BLaER1 treated with 17β-estradiol and CSF1 and Interleukin-3, amounts not matched to agents 10 nM and 100 nM (cell line): ENCODE measurements around the gene PHYHIPL.

ENCODE experiments used
- H3K27ac ChIP-seq, 11 experiments: shearing (Covaris generic); formaldehyde crosslinking; 2 replicates each; pipeline ENCODE4 v1.8.1; 2022
- H3K27me3 ChIP-seq, 11 experiments: shearing (Covaris generic); formaldehyde crosslinking; 2 replicates each; pipeline ENCODE4 v1.8.1; 2022
- H3K36me3 ChIP-seq, 11 experiments: shearing (Covaris generic); formaldehyde crosslinking; 2 replicates each; pipeline ENCODE4 v1.8.1; 2022
- H3K4me1 ChIP-seq, 10 experiments: shearing (Covaris generic); formaldehyde crosslinking; 2 replicates each; pipeline ENCODE4 v1.8.1; 2022
- H3K4me2 ChIP-seq, 11 experiments: shearing (Covaris generic); formaldehyde crosslinking; 2 replicates each; pipeline ENCODE4 v1.8.1; 2022
- H3K4me3 ChIP-seq, 10 experiments: shearing (Covaris generic); formaldehyde crosslinking; 2 replicates each; pipeline ENCODE4 v1.8.1; 2022
- H3K9ac ChIP-seq, 11 experiments: shearing (Covaris generic); formaldehyde crosslinking; 2 replicates each; pipeline ENCODE4 v1.8.1; 2022
- H3K9me3 ChIP-seq, 11 experiments: shearing (Covaris generic); formaldehyde crosslinking; replicated peaks in 1 of 11; 2 replicates each; pipeline ENCODE4 v1.8.1; 2022
- H4K20me1 ChIP-seq, 11 experiments: shearing (Covaris generic); formaldehyde crosslinking; 2 replicates each; pipeline ENCODE4 v1.8.1; 2022
- Cebpa-rat ChIP-seq, 11 experiments: shearing (Covaris generic); IDR thresholded peaks; 2 replicates each; pipeline ENCODE4 v1.8.1; 2022

Gene PHYHIPL

DNA sequence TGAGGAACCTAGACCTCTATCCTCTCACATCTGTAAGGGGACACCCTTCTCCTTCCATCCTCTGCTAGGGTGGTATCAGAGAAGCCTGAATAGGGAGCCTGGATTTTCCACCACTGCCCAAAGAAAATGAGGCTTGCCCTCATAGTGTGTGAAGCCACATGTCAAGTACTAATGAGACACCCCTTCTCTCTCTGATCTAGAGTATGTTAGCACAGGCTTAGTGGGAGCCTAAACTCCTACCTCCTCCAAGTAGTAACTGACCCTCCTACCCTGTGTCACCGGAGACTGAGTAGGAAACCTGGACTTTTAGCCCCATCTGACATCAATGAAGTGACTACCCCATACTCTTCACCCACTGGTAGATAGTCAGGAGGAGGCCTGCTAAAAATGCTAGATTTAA, 65.6 kb downstream of the PHYHIPL start:
- no peak for TF ChIP-seq Cebpa-rat (IDR thresholded peaks at IDR 0.05)
- Histone ChIP-seq H3K4me3 (no peak overlapping the region), H3K36me3 (no peaks in the 10 kb centered on the region), H4K20me1 (no peaks in the 10 kb centered on the region), H3K4me2 (no peak overlapping the region), H3K27ac (no peak overlapping the region), H3K9ac (no peak overlapping the region), H3K27me3 (no peaks in the 10 kb centered on the region), H3K9me3 (peaks cover 5 to 11% (median 8%) of the 10 kb centered on the region in 11 experiments; a peak in 17 of 22 replicates), H3K4me1 (peaks cover 0 to 11% (median 2%) of the 10 kb centered on the region in 10 experiments; a peak in 6 of 20 replicates)

GRCh38 chr10:59242991-59243390, 66.5 kb downstream of the PHYHIPL start:
- no peak for TF ChIP-seq Cebpa-rat (IDR thresholded peaks at IDR 0.05)
- H4K20me1 ChIP-seq, result no peaks in the 10 kb centered on the region
- peaks cover 5 to 11% (median 8%) of the 10 kb centered on the region in 11 experiments; a peak in 17 of 22 replicates for H3K9me3 ChIP-seq
- H3K4me1 ChIP-seq, result peaks cover 0 to 11% (median 2%) of the 10 kb centered on the region in 10 experiments; a peak in 6 of 20 replicates
- no peaks in the 10 kb centered on the region for H3K27me3 ChIP-seq
- H3K4me2 ChIP-seq, result no peak overlapping the region
- no peak overlapping the region for H3K9ac ChIP-seq
- no peak overlapping the region for H3K27ac ChIP-seq
- H3K4me3 ChIP-seq, result no peak overlapping the region
- no peaks in the 10 kb centered on the region for H3K36me3 ChIP-seq

- H3K9me3 ChIP-seq, result peaks cover 5 to 11% (median 8%) of the 10 kb centered on the region in 11 experiments; a peak in 17 of 22 replicates
- no peak overlapping the region for H3K4me3 ChIP-seq
- H3K4me2 ChIP-seq, result no peak overlapping the region
- no peaks in the 10 kb centered on the region for H3K27me3 ChIP-seq
- no peak overlapping the region for H3K27ac ChIP-seq
- no peaks in the 10 kb centered on the region for H4K20me1 ChIP-seq
- no peaks in the 10 kb centered on the region for H3K36me3 ChIP-seq
- no peak overlapping the region for H3K9ac ChIP-seq
- no peak for TF ChIP-seq Cebpa-rat (IDR thresholded peaks at IDR 0.05)
- peaks cover 0 to 11% (median 2%) of the 10 kb centered on the region in 10 experiments; a peak in 6 of 20 replicates for H3K4me1 ChIP-seq
These were observed 67.3 kb downstream of the PHYHIPL start for GRCh38 chr10:59243611-59244195.

DNA sequence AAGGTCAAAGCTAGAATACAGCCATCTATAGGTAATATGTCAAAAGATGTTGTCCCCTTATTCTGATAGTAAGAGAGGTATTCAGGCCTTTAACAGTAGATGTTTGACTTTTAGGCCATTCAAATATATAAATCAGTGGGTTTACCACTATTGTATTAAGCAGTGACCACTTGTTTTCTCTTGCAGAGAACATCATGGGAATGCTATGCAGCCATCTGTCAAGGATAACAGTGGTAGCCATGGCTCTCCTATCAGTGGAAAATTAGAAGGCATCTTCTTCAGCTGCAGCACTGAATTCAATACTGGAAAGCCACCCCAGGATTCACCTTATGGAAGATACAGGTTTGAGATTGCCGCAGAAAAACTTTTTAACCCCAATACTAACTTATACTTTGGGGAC, 68.4 kb downstream of the PHYHIPL start:
- H3K4me1 ChIP-seq, result peaks cover 0 to 11% (median 2%) of the 10 kb centered on the region in 10 experiments; a peak in 6 of 20 replicates
- TF ChIP-seq Cebpa-rat (IDR thresholded peaks at IDR 0.05), result no peak
- no peaks in the 10 kb centered on the region for H3K27me3 ChIP-seq
- no peak overlapping the region for H3K9ac ChIP-seq
- H4K20me1 ChIP-seq, result no peaks in the 10 kb centered on the region
- no peak overlapping the region for H3K4me3 ChIP-seq
- no peak overlapping the region for H3K27ac ChIP-seq
- H3K4me2 ChIP-seq, result 0 out of 22 replicates have a peak overlapping the region, but pooled peaks of 1 of the 11 experiments have one; percentile 34
- H3K36me3 ChIP-seq, result no peaks in the 10 kb centered on the region
- H3K9me3 ChIP-seq, result no peaks in the 10 kb centered on the region; a peak in 1 of 22 replicates

DNA sequence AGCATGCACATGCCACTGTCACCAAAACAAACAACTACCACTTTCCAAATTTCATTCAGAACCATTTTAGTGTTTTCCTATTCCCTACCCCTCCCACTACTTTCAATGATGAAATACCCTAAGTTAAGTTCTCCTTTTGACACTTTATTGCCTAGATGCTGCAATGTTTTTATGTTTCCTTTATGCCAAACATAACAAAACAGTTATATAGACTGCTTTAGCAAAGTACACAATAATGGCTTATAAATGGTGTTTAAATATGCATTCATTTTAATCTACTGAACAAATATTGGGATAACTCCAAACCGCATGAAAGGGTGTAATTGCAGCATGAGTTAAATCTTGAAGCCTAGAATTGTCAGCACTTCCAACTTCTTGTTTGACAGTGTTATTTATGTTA, 69.2 kb downstream of the PHYHIPL start:
- H3K9ac ChIP-seq, result no peak overlapping the region
- no peak overlapping the region for H3K4me3 ChIP-seq
- H3K27me3 ChIP-seq, result no peaks in the 10 kb centered on the region
- H3K9me3 ChIP-seq, result no peaks in the 10 kb centered on the region
- H3K27ac ChIP-seq, result no peak overlapping the region
- no peaks in the 10 kb centered on the region for H4K20me1 ChIP-seq
- TF ChIP-seq Cebpa-rat (IDR thresholded peaks at IDR 0.05), result no peak
- peak overlapping the region in 4 of 11 experiments; percentile 6 to 54 (median 36); a peak in 6 of 22 replicates for H3K4me2 ChIP-seq
- no peaks in the 10 kb centered on the region for H3K36me3 ChIP-seq
- peaks cover 0 to 11% (median 2%) of the 10 kb centered on the region in 10 experiments; a peak in 6 of 20 replicates for H3K4me1 ChIP-seq

DNA sequence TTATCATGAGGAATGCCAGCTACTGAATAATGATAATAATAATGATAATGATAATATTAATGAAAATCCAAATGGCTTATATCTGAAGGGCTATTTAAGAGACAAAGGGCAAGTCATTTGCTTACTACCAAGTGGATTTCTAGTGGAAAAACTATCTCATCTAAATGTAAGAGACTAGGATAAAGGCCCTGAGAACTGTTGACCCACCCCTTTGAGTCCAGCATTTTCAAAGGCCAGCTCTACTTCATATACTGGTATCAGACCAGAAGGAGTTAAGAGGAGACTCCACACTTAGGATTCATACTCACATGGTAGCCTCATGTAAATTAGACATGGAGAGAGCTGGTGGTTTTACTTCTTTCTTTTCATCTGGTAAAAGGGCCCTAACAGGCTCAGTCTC, 76.0 kb downstream of the PHYHIPL start:
- no peak for TF ChIP-seq Cebpa-rat (IDR thresholded peaks at IDR 0.05)
- no peak overlapping the region for H3K4me3 ChIP-seq
- H3K9ac ChIP-seq, result no peak overlapping the region
- H4K20me1 ChIP-seq, result no peaks in the 10 kb centered on the region
- no peaks in the 10 kb centered on the region for H3K27me3 ChIP-seq
- no peaks in the 10 kb centered on the region for H3K36me3 ChIP-seq
- no peak overlapping the region for H3K27ac ChIP-seq
- H3K4me1 ChIP-seq, result peaks cover 0 to 9% (median 0%) of the 10 kb centered on the region in 10 experiments; a peak in 3 of 20 replicates
- H3K4me2 ChIP-seq, result peak overlapping the region in 2 of 11 experiments; percentile 12 to 45; a peak in 2 of 22 replicates
- no peaks in the 10 kb centered on the region for H3K9me3 ChIP-seq

DNA sequence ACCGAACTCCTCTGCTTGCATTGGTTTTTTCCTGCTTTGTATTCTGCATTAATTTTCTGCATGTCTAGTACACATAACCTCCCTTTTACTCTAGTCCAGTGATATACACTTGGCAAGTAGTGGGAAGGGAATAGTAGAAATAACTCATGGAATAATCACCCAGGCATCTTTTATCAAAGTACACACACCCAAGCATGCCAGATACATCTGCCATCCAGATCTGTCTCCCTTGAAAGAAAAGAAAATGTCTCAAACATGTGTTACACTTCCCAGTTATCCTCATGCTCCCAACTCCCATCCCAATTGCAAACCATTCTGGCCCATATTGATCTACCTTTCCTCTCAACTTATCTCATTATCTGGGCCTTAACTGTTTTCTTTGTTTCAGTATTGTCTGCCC, 79.0 kb downstream of the PHYHIPL start:
- Histone ChIP-seq H4K20me1 (no peaks in the 10 kb centered on the region), H3K4me2 (no peak overlapping the region), H3K36me3 (no peaks in the 10 kb centered on the region)

GRCh38 chr10:59257224-59257623, 80.8 kb downstream of the PHYHIPL start:
- no peak overlapping the region for H3K9ac ChIP-seq
- no peaks in the 10 kb centered on the region for H3K36me3 ChIP-seq
- no peak for TF ChIP-seq Cebpa-rat (IDR thresholded peaks at IDR 0.05)
- no peaks in the 10 kb centered on the region for H3K9me3 ChIP-seq
- no peak overlapping the region for H3K4me3 ChIP-seq
- H3K27me3 ChIP-seq, result no peaks in the 10 kb centered on the region
- H3K4me2 ChIP-seq, result no peak overlapping the region
- no peak overlapping the region for H3K27ac ChIP-seq
- H4K20me1 ChIP-seq, result no peaks in the 10 kb centered on the region
- peaks cover 0 to 9% (median 0%) of the 10 kb centered on the region in 10 experiments; a peak in 3 of 20 replicates for H3K4me1 ChIP-seq

More for the DNA sequence above, 79.0 kb downstream of the PHYHIPL start:
- TF ChIP-seq Cebpa-rat (IDR thresholded peaks at IDR 0.05), result no peak
- no peak overlapping the region for H3K4me3 ChIP-seq
- no peaks in the 10 kb centered on the region for H3K9me3 ChIP-seq
- peaks cover 0 to 9% (median 0%) of the 10 kb centered on the region in 10 experiments; a peak in 3 of 20 replicates for H3K4me1 ChIP-seq
- H3K27ac ChIP-seq, result no peak overlapping the region
- H3K9ac ChIP-seq, result no peak overlapping the region
- H3K27me3 ChIP-seq, result no peaks in the 10 kb centered on the region

DNA sequence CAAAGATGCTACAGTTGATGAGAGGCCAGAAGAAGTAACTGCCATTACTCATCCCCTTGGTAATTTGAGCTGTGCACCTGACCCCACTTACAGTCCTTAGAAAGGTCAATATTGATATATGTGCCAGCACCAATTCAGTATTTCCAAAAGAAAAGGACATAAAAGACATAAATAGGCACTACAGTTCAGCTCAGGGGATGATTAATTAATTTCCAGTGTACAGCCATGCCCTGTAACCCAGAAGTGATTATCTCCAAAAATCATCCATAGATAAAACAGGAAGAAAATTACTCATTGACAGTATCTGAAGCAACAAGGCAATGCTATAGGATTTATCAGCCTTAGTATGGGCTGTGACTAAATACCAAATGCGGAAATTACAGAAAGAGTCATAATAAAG, 82.4 kb downstream of the PHYHIPL start:
- Histone ChIP-seq H3K36me3 (no peaks in the 10 kb centered on the region), H3K27ac (no peak overlapping the region), H3K4me2 (no peak overlapping the region), H3K9ac (no peak overlapping the region), H4K20me1 (no peaks in the 10 kb centered on the region), H3K27me3 (no peaks in the 10 kb centered on the region), H3K4me3 (no peak overlapping the region), H3K9me3 (no peaks in the 10 kb centered on the region), H3K4me1 (no peaks in the 10 kb centered on the region)
- no peak for TF ChIP-seq Cebpa-rat (IDR thresholded peaks at IDR 0.05)

GRCh38 chr10:59265141-59265540, 88.7 kb downstream of the PHYHIPL start:
- no peaks in the 10 kb centered on the region for H3K9me3 ChIP-seq

More at GRCh38 chr10:59265141-59265540, 88.7 kb downstream of the PHYHIPL start:
- Histone ChIP-seq H3K4me2 (no peak overlapping the region), H3K9ac (no peak overlapping the region), H4K20me1 (peaks cover 0 to 5% (median 0%) of the 10 kb centered on the region in 11 experiments; a peak in 3 of 22 replicates), H3K27me3 (no peaks in the 10 kb centered on the region), H3K4me3 (no peak overlapping the region), H3K27ac (no peak overlapping the region), H3K4me1 (peaks cover 0 to 6% (median 0%) of the 10 kb centered on the region in 10 experiments; a peak in 5 of 20 replicates), H3K36me3 (no peaks in the 10 kb centered on the region)
- no peak for TF ChIP-seq Cebpa-rat (IDR thresholded peaks at IDR 0.05)
